Heart left ventricle (tissue), 13 donors: ENCODE data around the gene C11orf65.

Experiments
- CTCF ChIP-seq, 12 donors: fragments of 200-600 bp; sonication (generic) in 4 of 12; IDR thresholded peaks; one replicate each; pipeline versions ENCODE4 v1.5.0 to v1.8.0; 2018 to 2022; ENCODE audit warnings: antibody characterized with exemption in 12 of 12, mild to moderate bottlenecking in 5 of 12
- POLR2A ChIP-seq, 2 donors: fragments of 450-650 bp; IDR thresholded peaks; one replicate each; pipeline ENCODE4 v1.6.1; 2017; ENCODE audit warnings: antibody characterized with exemption in 2 of 2, mild to moderate bottlenecking in 2 of 2, moderate library complexity in 2 of 2
- donor health status: ischemic (EF 13 %, LVEDD 7.1; RV severe dilation, severe dysfunction).
- donor health status: DM: no; HTN: yes; CAD: no.
- donor health status: DM: no; HTN: no; CAD: no.
- donor health status: ischemic (EF 25% LVEDD 6.9; RV normal size, moderate dysfunction).
- donor health status: ischemic (EF 25% LVEDD 5.7; RV mildly dilated, moderate dysfunction).
- donor health status: ischemic (EF 35%, LVEDD 5.7; RV mildly dilated, moderate dysfunction).
- donor health status: nonischemic (EF 11% LVEDD 7.7; RV severe dilation, severe dysfunction).
- donor health status: DM: yes; HTN: yes; CAD: no.
- donor health status: PGD.
- donor health status: ischemic (EF 29% LVEDD 5.4; RV normal size, mild dysfunction).
- donor health status: nonischemic (EF 23%, LVEDD 6.1; RV moderate dilation, normal function).

- no peak for TF ChIP-seq CTCF (IDR thresholded peaks at IDR 0.05)
- TF ChIP-seq POLR2A (IDR thresholded peaks at IDR 0.05): no peak
These were observed 7.5 kb upstream of the C11orf65 start for GRCh38 chr11:108474664-108475463.
